Nephron (organoid): ENCODE measurements around the gene ESPN.

Experiments
- H3K27ac Mint-ChIP-seq, 3 experiments: 2 replicates each; pipeline ENCODE4 v1.8.0; 2020; ENCODE audit warnings: mixed read lengths in 3 of 3, mild to moderate bottlenecking in 2 of 3, moderate library complexity in 1 of 3
- H3K27me3 Mint-ChIP-seq: 2 replicates; pipeline ENCODE4 v1.8.0; 2021; ENCODE audit warnings: low read depth, mild to moderate bottlenecking, moderate library complexity, mixed read lengths
- H3K36me3 Mint-ChIP-seq: 2 replicates; pipeline ENCODE4 v1.8.0; 2020; ENCODE audit warnings: low read depth, mixed read lengths
- H3K4me1 Mint-ChIP-seq: 2 replicates; pipeline ENCODE4 v1.8.0; 2020; ENCODE audit warnings: mixed read lengths
- H3K4me3 Mint-ChIP-seq, 3 experiments: 2 replicates each; pipeline ENCODE4 v1.8.0; 2020; ENCODE audit warnings: mild to moderate bottlenecking in 3 of 3, mixed read lengths in 3 of 3, moderate library complexity in 2 of 3
- H3K9me3 Mint-ChIP-seq: 2 replicates; pipeline ENCODE4 v1.8.0; 2020; ENCODE audit warnings: mixed read lengths
- TF ChIP-seq, protein P1 (sequence below), 3 experiments: fragments of 200-600 bp; sonication (generic); IDR thresholded peaks; one replicate each; pipeline ENCODE4 v1.5.0; 2021; ENCODE audit warnings: antibody characterized with exemption in 3 of 3; ENCODE audit not compliant: unreplicated experiment in 3 of 3

The ESPN gene

GRCh38 chr1:6503884-6504602 lies 79.5 kb downstream of the ESPN start:
- peaks cover 18% of the 10 kb centered on the region for H3K27me3 Mint-ChIP-seq
- H3K4me1 Mint-ChIP-seq = peaks cover 40% of the 10 kb centered on the region
- H3K9me3 Mint-ChIP-seq = no peaks in the 10 kb centered on the region
- no peaks in the 10 kb centered on the region for H3K36me3 Mint-ChIP-seq
- H3K27ac Mint-ChIP-seq = no peak overlapping the region
- no peak overlapping the region for H3K4me3 Mint-ChIP-seq
- TF ChIP-seq, protein P1, sequence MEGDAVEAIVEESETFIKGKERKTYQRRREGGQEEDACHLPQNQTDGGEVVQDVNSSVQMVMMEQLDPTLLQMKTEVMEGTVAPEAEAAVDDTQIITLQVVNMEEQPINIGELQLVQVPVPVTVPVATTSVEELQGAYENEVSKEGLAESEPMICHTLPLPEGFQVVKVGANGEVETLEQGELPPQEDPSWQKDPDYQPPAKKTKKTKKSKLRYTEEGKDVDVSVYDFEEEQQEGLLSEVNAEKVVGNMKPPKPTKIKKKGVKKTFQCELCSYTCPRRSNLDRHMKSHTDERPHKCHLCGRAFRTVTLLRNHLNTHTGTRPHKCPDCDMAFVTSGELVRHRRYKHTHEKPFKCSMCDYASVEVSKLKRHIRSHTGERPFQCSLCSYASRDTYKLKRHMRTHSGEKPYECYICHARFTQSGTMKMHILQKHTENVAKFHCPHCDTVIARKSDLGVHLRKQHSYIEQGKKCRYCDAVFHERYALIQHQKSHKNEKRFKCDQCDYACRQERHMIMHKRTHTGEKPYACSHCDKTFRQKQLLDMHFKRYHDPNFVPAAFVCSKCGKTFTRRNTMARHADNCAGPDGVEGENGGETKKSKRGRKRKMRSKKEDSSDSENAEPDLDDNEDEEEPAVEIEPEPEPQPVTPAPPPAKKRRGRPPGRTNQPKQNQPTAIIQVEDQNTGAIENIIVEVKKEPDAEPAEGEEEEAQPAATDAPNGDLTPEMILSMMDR (IDR thresholded peaks at IDR 0.05; ENCODE audit: unreplicated experiment in 3 of 3) = no peak

GRCh38 chr1:6504887-6505286 lies 80.3 kb downstream of the ESPN start:
- Mint-ChIP-seq H3K27me3 (peaks cover 18% of the 10 kb centered on the region), H3K4me3 (no peak overlapping the region), H3K9me3 (no peaks in the 10 kb centered on the region), H3K27ac (no peak overlapping the region), H3K36me3 (no peaks in the 10 kb centered on the region), H3K4me1 (peaks cover 38% of the 10 kb centered on the region)
- TF ChIP-seq, protein P1 (IDR thresholded peaks at IDR 0.05; ENCODE audit: unreplicated experiment in 3 of 3) = no peak

DNA sequence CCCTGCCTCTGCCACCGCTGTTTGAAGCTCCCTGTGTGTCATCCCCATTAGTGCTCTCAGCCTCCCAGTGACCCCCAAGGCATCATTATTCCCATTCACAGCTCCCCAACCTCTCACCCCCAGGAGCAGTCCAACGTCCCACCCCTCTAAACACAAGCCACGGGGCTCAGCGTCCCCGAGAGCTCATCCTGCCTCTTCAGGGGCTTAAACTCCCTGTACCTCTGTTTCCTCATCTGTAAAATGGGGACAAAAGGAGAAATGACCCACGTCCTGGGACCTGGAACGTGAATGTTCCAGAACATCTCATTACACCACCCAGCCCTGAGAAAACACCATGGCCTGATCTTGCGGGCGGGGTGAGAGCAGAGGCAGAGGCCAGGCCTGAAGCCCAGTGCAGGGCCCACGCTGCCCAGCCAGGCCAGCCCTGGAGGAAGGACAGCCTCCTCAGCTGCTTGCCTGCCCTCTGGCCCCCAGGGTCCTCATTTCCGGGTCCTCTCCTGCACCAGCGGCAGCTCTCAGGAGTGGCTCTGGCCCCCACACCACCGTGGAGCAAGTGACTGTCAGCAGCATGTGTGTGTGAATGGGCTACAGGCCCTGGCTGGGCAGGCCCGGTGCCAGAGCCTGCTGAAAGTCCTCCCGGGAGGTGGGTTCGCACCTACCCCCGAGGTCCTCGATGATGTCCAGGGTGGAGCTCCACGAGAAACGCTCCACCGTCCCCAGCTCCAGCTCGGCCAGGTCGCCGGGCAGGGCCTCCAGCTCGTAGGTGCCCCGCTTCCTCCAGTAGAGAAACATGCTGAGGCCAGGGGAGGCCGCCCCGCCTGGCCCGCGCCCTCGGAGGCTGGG lies 81.0 kb downstream of the ESPN start:
- H3K4me1 Mint-ChIP-seq = peaks cover 34% of the 10 kb centered on the region

GRCh38 chr1:6506210-6507036 lies 81.8 kb downstream of the ESPN start:
- peak overlapping the region in 2 of 3 experiments; percentile 31 to 62 for H3K27ac Mint-ChIP-seq
- peaks cover 13% of the 10 kb centered on the region for H3K27me3 Mint-ChIP-seq
- H3K4me3 Mint-ChIP-seq = no peak overlapping the region
- TF ChIP-seq, protein P1 (IDR thresholded peaks at IDR 0.05; ENCODE audit: unreplicated experiment in 3 of 3) = no peak
- H3K9me3 Mint-ChIP-seq = no peaks in the 10 kb centered on the region
- H3K4me1 Mint-ChIP-seq = peaks cover 26% of the 10 kb centered on the region
- no peaks in the 10 kb centered on the region for H3K36me3 Mint-ChIP-seq

More for the DNA sequence above, 81.0 kb downstream of the ESPN start:
- Mint-ChIP-seq H3K36me3 (no peaks in the 10 kb centered on the region), H3K4me3 (no peak overlapping the region), H3K27me3 (peaks cover 18% of the 10 kb centered on the region), H3K27ac (no peak overlapping the region), H3K9me3 (no peaks in the 10 kb centered on the region)
- TF ChIP-seq, protein P1 (IDR thresholded peaks at IDR 0.05; ENCODE audit: unreplicated experiment in 3 of 3) = no peak

DNA sequence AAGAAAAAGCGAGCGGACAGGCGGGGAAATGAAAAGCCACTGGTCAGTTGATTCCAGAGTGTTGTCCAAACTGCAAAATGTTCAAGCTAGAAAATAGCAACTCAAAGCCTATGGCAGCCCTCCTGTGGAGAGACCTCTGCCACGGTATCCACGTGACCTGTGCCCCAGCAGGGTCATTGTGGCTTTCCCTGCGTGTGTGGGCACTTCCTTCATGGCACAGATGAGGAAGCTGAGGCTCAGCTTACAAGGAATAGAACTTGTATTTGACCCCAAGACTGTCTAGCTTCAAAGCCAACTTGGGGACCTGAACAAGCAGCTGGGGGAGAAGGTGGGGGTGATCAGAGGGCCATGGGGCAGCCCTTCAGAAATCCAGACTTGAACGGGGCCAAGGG lies 82.5 kb downstream of the ESPN start:
- Mint-ChIP-seq H3K4me3 (no peak overlapping the region), H3K27me3 (peaks cover 13% of the 10 kb centered on the region), H3K9me3 (no peaks in the 10 kb centered on the region)

More for the DNA sequence above, 82.5 kb downstream of the ESPN start:
- peaks cover 25% of the 10 kb centered on the region for H3K4me1 Mint-ChIP-seq
- H3K36me3 Mint-ChIP-seq = no peaks in the 10 kb centered on the region
- TF ChIP-seq, protein P1 (IDR thresholded peaks at IDR 0.05; ENCODE audit: unreplicated experiment in 3 of 3) = no peak
- H3K27ac Mint-ChIP-seq = peak overlapping the region in 2 of 3 experiments; percentile 31 to 62
